ENCODE results near the gene KAZALD1.

DNA sequence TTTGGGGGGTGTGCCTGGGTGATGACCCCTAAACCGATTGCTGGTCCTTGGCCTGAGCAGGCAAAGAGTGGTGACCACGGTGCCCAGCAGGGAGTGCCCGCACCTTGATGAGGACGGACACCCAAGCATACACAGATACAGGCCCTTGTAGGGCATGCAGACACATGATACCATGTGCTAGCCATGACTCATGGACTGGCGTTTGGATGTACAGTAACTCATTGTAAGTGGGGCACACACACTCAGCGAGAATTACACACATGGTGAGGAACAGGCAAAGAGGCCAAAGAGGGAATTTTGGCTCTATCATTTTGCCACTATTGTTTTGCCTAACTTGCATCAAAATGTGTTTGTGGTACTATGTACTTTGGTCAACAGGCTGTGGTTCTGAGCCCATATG lies 24.1 kb downstream of the KAZALD1 start:
- no peak for TF ChIP-seq POLR2A (IDR thresholded peaks at IDR 0.05)
- TF ChIP-seq, protein P1, sequence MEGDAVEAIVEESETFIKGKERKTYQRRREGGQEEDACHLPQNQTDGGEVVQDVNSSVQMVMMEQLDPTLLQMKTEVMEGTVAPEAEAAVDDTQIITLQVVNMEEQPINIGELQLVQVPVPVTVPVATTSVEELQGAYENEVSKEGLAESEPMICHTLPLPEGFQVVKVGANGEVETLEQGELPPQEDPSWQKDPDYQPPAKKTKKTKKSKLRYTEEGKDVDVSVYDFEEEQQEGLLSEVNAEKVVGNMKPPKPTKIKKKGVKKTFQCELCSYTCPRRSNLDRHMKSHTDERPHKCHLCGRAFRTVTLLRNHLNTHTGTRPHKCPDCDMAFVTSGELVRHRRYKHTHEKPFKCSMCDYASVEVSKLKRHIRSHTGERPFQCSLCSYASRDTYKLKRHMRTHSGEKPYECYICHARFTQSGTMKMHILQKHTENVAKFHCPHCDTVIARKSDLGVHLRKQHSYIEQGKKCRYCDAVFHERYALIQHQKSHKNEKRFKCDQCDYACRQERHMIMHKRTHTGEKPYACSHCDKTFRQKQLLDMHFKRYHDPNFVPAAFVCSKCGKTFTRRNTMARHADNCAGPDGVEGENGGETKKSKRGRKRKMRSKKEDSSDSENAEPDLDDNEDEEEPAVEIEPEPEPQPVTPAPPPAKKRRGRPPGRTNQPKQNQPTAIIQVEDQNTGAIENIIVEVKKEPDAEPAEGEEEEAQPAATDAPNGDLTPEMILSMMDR (IDR thresholded peaks at IDR 0.05): no peak
